Activated CD8-positive, alpha-beta memory T cell treated with anti-CD3 and anti-CD28 coated beads for 1 hour (primary cell): Measurements from ENCODE around the gene TP53TG3E.
A peak's percentile ranks its signal among the peaks of the same experiment; 100 is the strongest.
"Not testable (repeated sequence)": the region's sequence is repeated elsewhere in the genome, so short reads cannot be mapped to it uniquely, and the experiment has no call there.

Experiments used
- DNase-seq, 2 donors: peaks; one replicate each; pipeline ENCODE4 v3.0.0-alpha.2; 2020; ENCODE audit warnings: low read depth in 1 of 2; ENCODE audit errors: extremely low read depth in 1 of 2

TP53TG3E gene, protein sequence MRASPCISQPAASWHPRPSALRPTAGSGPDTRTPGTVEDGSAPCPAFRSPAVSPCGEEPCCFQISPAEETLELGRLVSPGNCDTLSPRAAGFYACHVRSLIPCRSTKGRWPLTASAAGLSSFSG

DNA sequence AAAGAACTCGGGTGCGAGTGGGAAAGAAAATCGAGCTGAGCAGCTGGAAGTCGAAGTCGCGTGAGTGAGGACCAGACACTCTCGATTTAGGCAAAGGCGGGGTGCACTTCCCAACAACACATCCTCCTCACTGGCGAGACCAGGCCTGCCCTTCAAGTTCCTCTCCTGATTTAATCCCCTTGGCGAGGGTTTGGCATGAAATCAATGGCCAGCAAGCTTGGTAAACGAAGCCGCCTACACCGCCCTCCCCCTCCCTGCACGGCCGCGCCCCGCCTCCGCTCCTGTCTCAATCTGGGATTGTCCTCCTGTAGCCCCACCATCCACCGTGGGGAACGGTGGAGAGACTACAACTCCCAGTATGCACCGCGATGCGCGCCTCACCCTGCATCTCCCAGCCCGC lies at the start of gene TP53TG3E:
TP53TG3E (plus strand) TSS at position 301 of the 400 bp plus-strand sequence; CDS start at position 369, 68 bp downstream.
- DNase-seq = not testable (repeated sequence)

- DNase-seq = peak in 1 of 2 donors; percentile 12
These were observed 32.3 kb downstream of the TP53TG3E start for GRCh38 chr16:33336226-33337012.

- peak in 1 of 2 donors; percentile 10 for DNase-seq
These were observed 33.8 kb downstream of the TP53TG3E start for GRCh38 chr16:33337627-33338542.

DNA sequence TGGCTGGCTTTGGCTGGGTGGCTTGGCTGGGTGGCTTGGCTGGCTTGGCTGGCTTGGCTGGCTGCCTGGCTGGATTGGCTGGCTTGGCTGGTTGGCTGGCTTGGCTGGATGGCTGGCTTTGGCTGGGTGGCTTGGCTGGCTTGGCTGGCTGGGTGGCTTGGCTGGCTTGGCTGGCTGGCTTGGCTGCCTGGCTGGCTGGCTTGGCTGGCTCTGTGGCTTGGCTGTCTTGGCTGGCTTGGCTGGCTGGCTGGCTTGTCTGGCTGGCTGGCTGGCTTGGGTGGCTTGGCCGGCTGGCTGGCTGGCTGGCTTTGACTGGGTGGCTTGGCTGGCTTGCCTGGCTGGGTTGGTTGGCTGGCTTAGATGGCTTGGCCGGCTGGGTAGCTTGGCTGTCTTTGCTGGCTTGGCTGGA lies 34.4 kb downstream of the TP53TG3E start:
- peak in 1 of 2 donors; percentile 4 for DNase-seq

- DNase-seq = peak in 1 of 2 donors; percentile 31
These were observed 35.3 kb downstream of the TP53TG3E start for GRCh38 chr16:33339093-33340061.
